Stimulated activated CD4-positive, alpha-beta T cell treated with anti-CD3 and anti-CD28 coated beads, TNF-alpha, amount 100 ng/mL, for 4 hours (primary cell): Measurements from ENCODE around the gene NTN1.
A peak's percentile ranks its signal among the peaks of the same experiment; 100 is the strongest.
"Not testable (repeated sequence)": the region's sequence is repeated elsewhere in the genome, so short reads cannot be mapped to it uniquely, and the experiment has no call there.

Source experiments
- DNase-seq, 3 experiments: peaks; one replicate each; pipeline ENCODE4 v3.0.0-alpha.2; 2020; ENCODE audit warnings: low read depth in 3 of 3

The NTN1 gene

GRCh38 chr17:9021158-9021991 is at the start of gene NTN1:
Gene NTN1 (plus strand): TSS chr17:9021510. CDS start chr17:9022374, 864 bp downstream.
- DNase-seq = peak; percentile 41 to 54 (median 53)

- no peak for DNase-seq
Observed at GRCh38 chr17:8975091-8975725, 46.1 kb upstream of the NTN1 start.

- DNase-seq = no peak
Observed at GRCh38 chr17:8976638-8977037, 44.7 kb upstream of the NTN1 start.

GRCh38 chr17:8979715-8980114 is 41.6 kb upstream of the NTN1 start:
- DNase-seq = no peak

- DNase-seq = no peak
Observed at GRCh38 chr17:8981443-8981842, 39.9 kb upstream of the NTN1 start.

- not testable (repeated sequence) for DNase-seq
Observed at GRCh38 chr17:8984225-8984624, 37.1 kb upstream of the NTN1 start.

- DNase-seq = no peak
Observed at GRCh38 chr17:8985054-8985701, 36.1 kb upstream of the NTN1 start.

GRCh38 chr17:8986295-8986694 is 35.0 kb upstream of the NTN1 start:
- no peak for DNase-seq

- DNase-seq = not testable (repeated sequence)
Observed at GRCh38 chr17:8988263-8988935, 32.9 kb upstream of the NTN1 start.

GRCh38 chr17:8991514-8992285 is 29.6 kb upstream of the NTN1 start:
- DNase-seq = peak in 2 of 3 experiments; percentile 30 to 40

GRCh38 chr17:8994319-8994718 is 27.0 kb upstream of the NTN1 start:
- DNase-seq = peak; percentile 28 to 36 (median 30)

GRCh38 chr17:8995711-8996110 is 25.6 kb upstream of the NTN1 start:
- no peak for DNase-seq

- peak; percentile 57 to 62 (median 57) for DNase-seq
Observed at GRCh38 chr17:8997994-8998628, 23.2 kb upstream of the NTN1 start.

- no peak for DNase-seq
Observed at GRCh38 chr17:9001559-9001958, 19.8 kb upstream of the NTN1 start.

GRCh38 chr17:9002227-9002605 is 19.1 kb upstream of the NTN1 start:
- DNase-seq = no peak

GRCh38 chr17:9002606-9003354 is 18.5 kb upstream of the NTN1 start:
- peak in 1 of 3 experiments; percentile 27 for DNase-seq

- DNase-seq = no peak
Observed at GRCh38 chr17:9003355-9004131, 17.8 kb upstream of the NTN1 start.

GRCh38 chr17:9004132-9004960 is 17.0 kb upstream of the NTN1 start:
- no peak for DNase-seq

- DNase-seq = no peak
Observed at GRCh38 chr17:9004961-9005285, 16.4 kb upstream of the NTN1 start.
